ENCODE measurements around the gene CAPN13. TPM values are rescaled to one million over a fixed set of nuclear protein-coding genes. Genes with fewer than 3 reads are reported as not detected.

Gene CAPN13
- total and polyA plus RNA-seq, 4 donors = 0.13 to 0.42 TPM; not detected in 2

- no peaks in the 10 kb centered on the region for H3K36me3 ChIP-seq (ENCODE audit: control insufficient read depth in 4 of 4, insufficient read depth in 3 of 4, low read depth in 1 of 4, low read length in 3 of 4)
- no peak for DNase-seq (ENCODE audit: low spot score)
Observed at GRCh38 chr2:30684516-30684915, 122.7 kb downstream of the CAPN13 start.

GRCh38 chr2:30684026-30684425 is 123.2 kb downstream of the CAPN13 start:
- Histone ChIP-seq H3K27me3 (ENCODE audit: control insufficient read depth in 4 of 4, insufficient read depth in 4 of 4, low read length in 3 of 4) (no peaks in the 10 kb centered on the region), H3K4me3 (ENCODE audit: low read depth in 1 of 3, low read length in 3 of 3) (no peak overlapping the region), H3K9ac (ENCODE audit: low read depth in 1 of 2, low read length in 2 of 2) (no peak overlapping the region), H3K36me3 (ENCODE audit: control insufficient read depth in 4 of 4, insufficient read depth in 3 of 4, low read depth in 1 of 4, low read length in 3 of 4) (no peaks in the 10 kb centered on the region), H3K4me1 (ENCODE audit: control insufficient read depth in 4 of 4, insufficient read depth in 4 of 4, low read length in 3 of 4) (no peaks in the 10 kb centered on the region), H3K9me3 (ENCODE audit: control insufficient read depth in 4 of 4, low read length in 3 of 4) (no peaks in the 10 kb centered on the region), H3K27ac (ENCODE audit: low read depth in 1 of 2, low read length in 2 of 2) (no peak overlapping the region)
- peak; percentile 8 for DNase-seq (ENCODE audit: low spot score)
- TF ChIP-seq RAD21 (IDR thresholded peaks at IDR 0.05) = no peak
- TF ChIP-seq, protein P1, sequence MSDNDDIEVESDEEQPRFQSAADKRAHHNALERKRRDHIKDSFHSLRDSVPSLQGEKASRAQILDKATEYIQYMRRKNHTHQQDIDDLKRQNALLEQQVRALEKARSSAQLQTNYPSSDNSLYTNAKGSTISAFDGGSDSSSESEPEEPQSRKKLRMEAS (IDR thresholded peaks at IDR 0.05) = no peak
- no peak for TF ChIP-seq FOXA1 (IDR thresholded peaks at IDR 0.05)
- no peak for TF ChIP-seq SP1 (IDR thresholded peaks at IDR 0.05)
- TF ChIP-seq HNF4A (conservative IDR thresholded peaks at IDR 0.05) = no peak
- WGBS = 91% methylated on average over 8 of the region's 8 CpGs

More at GRCh38 chr2:30684516-30684915, 122.7 kb downstream of the CAPN13 start:
- no peak overlapping the region for H3K9ac ChIP-seq (ENCODE audit: low read depth in 1 of 2, low read length in 2 of 2)
- H3K4me3 ChIP-seq (ENCODE audit: low read depth in 1 of 3, low read length in 3 of 3) = no peak overlapping the region
- no peaks in the 10 kb centered on the region for H3K27me3 ChIP-seq (ENCODE audit: control insufficient read depth in 4 of 4, insufficient read depth in 4 of 4, low read length in 3 of 4)
- no peaks in the 10 kb centered on the region for H3K9me3 ChIP-seq (ENCODE audit: control insufficient read depth in 4 of 4, low read length in 3 of 4)
- TF ChIP-seq, protein P1 (IDR thresholded peaks at IDR 0.05) = no peak
- TF ChIP-seq TAF1 (conservative IDR thresholded peaks at IDR 0.05) = no peak
- no peak for TF ChIP-seq REST (IDR thresholded peaks at IDR 0.05)
- TF ChIP-seq CTCF (IDR thresholded peaks at IDR 0.05; ENCODE audit: low read depth, low read length, missing input control) = no peak
- no peak for TF ChIP-seq YY1 (IDR thresholded peaks at IDR 0.05)
- no peaks in the 10 kb centered on the region for H3K4me1 ChIP-seq (ENCODE audit: control insufficient read depth in 4 of 4, insufficient read depth in 4 of 4, low read length in 3 of 4)
- WGBS = 88% methylated on average over 5 of the region's 5 CpGs
- H3K27ac ChIP-seq (ENCODE audit: low read depth in 1 of 2, low read length in 2 of 2) = no peak overlapping the region

GRCh38 chr2:30683236-30683956 is 123.8 kb downstream of the CAPN13 start:
- no peaks in the 10 kb centered on the region for H3K4me1 ChIP-seq (ENCODE audit: control insufficient read depth in 4 of 4, insufficient read depth in 4 of 4, low read length in 3 of 4)
- H3K36me3 ChIP-seq (ENCODE audit: control insufficient read depth in 4 of 4, insufficient read depth in 3 of 4, low read depth in 1 of 4, low read length in 3 of 4) = no peaks in the 10 kb centered on the region
- TF ChIP-seq NR2F2 (IDR thresholded peaks at IDR 0.05) (no peak), FOXA2 (IDR thresholded peaks at IDR 0.05) (no peak), CTCF (IDR thresholded peaks at IDR 0.05; ENCODE audit: low read depth, low read length, missing input control) (no peak), FOXA1 (IDR thresholded peaks at IDR 0.05) (no peak), SP1 (IDR thresholded peaks at IDR 0.05) (no peak), YY1 (IDR thresholded peaks at IDR 0.05) (no peak)
- TF ChIP-seq, protein P2, sequence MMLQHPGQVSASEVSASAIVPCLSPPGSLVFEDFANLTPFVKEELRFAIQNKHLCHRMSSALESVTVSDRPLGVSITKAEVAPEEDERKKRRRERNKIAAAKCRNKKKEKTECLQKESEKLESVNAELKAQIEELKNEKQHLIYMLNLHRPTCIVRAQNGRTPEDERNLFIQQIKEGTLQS (IDR thresholded peaks at IDR 0.05) = no peak
- H3K4me3 ChIP-seq (ENCODE audit: low read depth in 1 of 3, low read length in 3 of 3) = no peak overlapping the region
- no peak overlapping the region for H3K27ac ChIP-seq (ENCODE audit: low read depth in 1 of 2, low read length in 2 of 2)
- DNase-seq (ENCODE audit: low spot score) = peak; percentile 12
- no peak overlapping the region for H3K9ac ChIP-seq (ENCODE audit: low read depth in 1 of 2, low read length in 2 of 2)
- WGBS = 94% methylated on average over 8 of the region's 8 CpGs
- H3K9me3 ChIP-seq (ENCODE audit: control insufficient read depth in 4 of 4, low read length in 3 of 4) = no peaks in the 10 kb centered on the region
- no peaks in the 10 kb centered on the region for H3K27me3 ChIP-seq (ENCODE audit: control insufficient read depth in 4 of 4, insufficient read depth in 4 of 4, low read length in 3 of 4)
